GM23338 (cell line): ENCODE results near the gene POPDC3. TPM values are rescaled to one million over a fixed set of nuclear protein-coding genes. Genes with fewer than 3 reads are reported as not detected.

ENCODE experiments used
- ATAC-seq: fragments of 200-7000 bp; cut with Tn5 transposase; 3 replicates; pipeline ENCODE4 v1.9.1; 2020
- DNase-seq: peaks from one replicate; pipeline ENCODE4 v3.0.0-alpha.2; 2015; ENCODE audit warnings: low spot score
- H2AFZ ChIP-seq: fragments of 200-600 bp; sonication (generic); 2 replicates; pipeline ENCODE4 v1.8.0; 2016; ENCODE audit warnings: antibody characterized with exemption, mild to moderate bottlenecking, moderate library complexity
- H3F3A ChIP-seq: fragments of 200-600 bp; sonication (generic); replicated peaks from 2 replicates; pipeline ENCODE4 v1.8.0; 2017; ENCODE audit warnings: antibody characterized with exemption, mixed run types, low read depth
- H3K27ac ChIP-seq: fragments of 200-600 bp; sonication (generic); 2 replicates; pipeline ENCODE4 v1.6.1; 2016; ENCODE audit warnings: low read depth
- H3K27me3 ChIP-seq: fragments of 200-600 bp; sonication (generic); 2 replicates; pipeline ENCODE4 v1.8.0; 2016; ENCODE audit warnings: mild to moderate bottlenecking, mixed run types, moderate library complexity; ENCODE audit not compliant: insufficient read depth
- H3K36me3 ChIP-seq: fragments of 200-600 bp; sonication (generic); 2 replicates; pipeline ENCODE4 v1.8.0; 2016; ENCODE audit warnings: mild to moderate bottlenecking; ENCODE audit not compliant: insufficient read depth
- H3K4me1 ChIP-seq: fragments of 200-600 bp; sonication (generic); 2 replicates; pipeline ENCODE4 v1.8.0; 2016; ENCODE audit warnings: mild to moderate bottlenecking, moderate library complexity; ENCODE audit not compliant: insufficient read depth
- H3K4me2 ChIP-seq: fragments of 200-600 bp; sonication (generic); 2 replicates; pipeline ENCODE4 v1.7.1; 2017; ENCODE audit warnings: mixed run types
- H3K4me3 ChIP-seq: fragments of 200-600 bp; sonication (generic); 2 replicates; pipeline ENCODE4 v1.6.1; 2016; ENCODE audit warnings: mixed run types
- H3K79me2 ChIP-seq: fragments of 200-600 bp; sonication (generic); replicated peaks from 2 replicates; pipeline ENCODE4 v1.8.0; 2017; ENCODE audit warnings: mild to moderate bottlenecking; ENCODE audit not compliant: insufficient read depth
- H3K9me2 ChIP-seq: fragments of 200-600 bp; sonication (generic); 2 replicates; pipeline ENCODE4 v1.8.0; 2017; ENCODE audit not compliant: insufficient read depth
- H4K20me1 ChIP-seq: fragments of 200-600 bp; sonication (generic); replicated peaks from 2 replicates; pipeline ENCODE4 v1.8.0; 2017; ENCODE audit warnings: mild to moderate bottlenecking; ENCODE audit not compliant: insufficient read depth
- H3K27ac Mint-ChIP-seq: 2 replicates; pipeline ENCODE4 v1.8.0; 2020; ENCODE audit warnings: inconsistent platforms, mild to moderate bottlenecking, moderate library complexity, mixed read lengths
- H3K27me3 Mint-ChIP-seq: 3 replicates; pipeline ENCODE4 v1.8.0; 2022; ENCODE audit warnings: low read depth, mild to moderate bottlenecking, moderate library complexity, mixed read lengths, inconsistent platforms; ENCODE audit not compliant: insufficient read depth, poor library complexity
- H3K36me3 Mint-ChIP-seq: 3 replicates; pipeline ENCODE4 v1.8.0; 2021; ENCODE audit warnings: low read depth, mild to moderate bottlenecking, inconsistent platforms, moderate library complexity, mixed read lengths
- H3K4me1 Mint-ChIP-seq: 3 replicates; pipeline ENCODE4 v1.8.0; 2020; ENCODE audit warnings: mild to moderate bottlenecking, inconsistent platforms, mixed read lengths
- H3K4me3 Mint-ChIP-seq: 3 replicates; pipeline ENCODE4 v1.8.0; 2021; ENCODE audit warnings: moderate library complexity, mild to moderate bottlenecking, inconsistent platforms, mixed read lengths
- H3K9me3 Mint-ChIP-seq: 3 replicates; pipeline ENCODE4 v1.8.0; 2020; ENCODE audit warnings: moderate library complexity, mild to moderate bottlenecking, inconsistent platforms, mixed read lengths
- CREB1 ChIP-seq: fragments of 250-450 bp; sonication (Bioruptor Pico); IDR thresholded peaks from 2 replicates; pipeline ENCODE4 v1.5.0; 2020; ENCODE audit warnings: low read depth, mild to moderate bottlenecking, moderate library complexity
- EZH2 ChIP-seq: fragments of 200-600 bp; sonication (generic); IDR thresholded peaks from one replicate; pipeline ENCODE4 v1.8.0; 2017; ENCODE audit warnings: antibody characterized with exemption, mild to moderate bottlenecking, low read depth; ENCODE audit not compliant: unreplicated experiment
- EZH2phosphoT487 ChIP-seq: fragments of 200-600 bp; sonication (generic); IDR thresholded peaks from one replicate; pipeline ENCODE4 v1.8.1; 2018; ENCODE audit warnings: antibody characterized with exemption; ENCODE audit not compliant: unreplicated experiment
- JUNB ChIP-seq: IDR thresholded peaks from one replicate; pipeline ENCODE4 v1.6.1; 2016; ENCODE audit warnings: antibody characterized with exemption; ENCODE audit not compliant: unreplicated experiment
- NANOG ChIP-seq: IDR thresholded peaks from 2 replicates; pipeline ENCODE4 v1.6.1; 2016; ENCODE audit warnings: antibody characterized with exemption, borderline replicate concordance
- REST ChIP-seq: IDR thresholded peaks from one replicate; pipeline ENCODE4 v1.6.1; 2018; ENCODE audit warnings: antibody characterized with exemption; ENCODE audit not compliant: unreplicated experiment
- STAT1 ChIP-seq: IDR thresholded peaks from one replicate; pipeline ENCODE4 v1.6.1; 2016; ENCODE audit warnings: antibody characterized with exemption; ENCODE audit not compliant: unreplicated experiment
- ZNF114 ChIP-seq: fragments of 250-450 bp; sonication (Bioruptor Pico); IDR thresholded peaks from 2 replicates; pipeline ENCODE4 v1.5.0; 2020; ENCODE audit warnings: mild to moderate bottlenecking, moderate library complexity
- ZNF462 ChIP-seq: fragments of 250-450 bp; sonication (Bioruptor Pico); IDR thresholded peaks from 2 replicates; pipeline ENCODE4 v1.5.0; 2020; ENCODE audit warnings: mild to moderate bottlenecking, moderate library complexity
- polyA plus RNA-seq: library from polyadenylated mRNA; unstranded; fragments of >200 nt; fragmentation: Nextera tagmentation; extraction: Ambion mirVana; gene quantifications from 2 replicates; pipeline ENCODE4 v1.2.1, GENCODE V29; 2016
- total RNA-seq: library from RNA; depleted of rRNA; stranded (reverse); fragments of >200 nt; shearing (Covaris generic); gene quantifications from 2 replicates; pipeline ENCODE4 v1.2.3, GENCODE V29; 2014

Gene POPDC3
- total and polyA plus RNA-seq, 2 experiments from 2014 or later, result 5.1 to 5.7 TPM

GRCh38 chr6:105204768-105205167 is 25.0 kb upstream of the POPDC3 start (continued):
- TF ChIP-seq ZNF114 (no peak), EZH2phosphoT487 (no peak), REST (no peak), STAT1 (no peak)

GRCh38 chr6:105204331-105204730 is 24.5 kb upstream of the POPDC3 start:
- TF ChIP-seq NANOG (no peak), CREB1 (no peak), ZNF462 (CRISPR knock-in tag) (no peak), JUNB (no peak), STAT1 (no peak), EZH2 (no peak)
- H3K9me3 Mint-ChIP-seq, result no peaks in the 10 kb centered on the region
- no peak overlapping the region for H3K27ac ChIP-seq
- no peak overlapping the region for H3K4me3 Mint-ChIP-seq
- no peaks in the 10 kb centered on the region for H3K27me3 ChIP-seq
- H4K20me1 ChIP-seq, result no peaks in the 10 kb centered on the region
- ATAC-seq (no peak), DNase-seq (no peak)
- H3K79me2 ChIP-seq, result no peaks in the 10 kb centered on the region
- H3K27ac Mint-ChIP-seq, result no peak overlapping the region
- H3K36me3 ChIP-seq, result no peaks in the 10 kb centered on the region
- no peaks in the 10 kb centered on the region for H3K27me3 Mint-ChIP-seq
- H3K4me3 ChIP-seq, result no peak overlapping the region
- H3K4me1 ChIP-seq, result no peaks in the 10 kb centered on the region
- no peak overlapping the region for H3K4me2 ChIP-seq
- no peaks in the 10 kb centered on the region for H3K36me3 Mint-ChIP-seq
- no peaks in the 10 kb centered on the region for H3K9me2 ChIP-seq
- no peaks in the 10 kb centered on the region for H3F3A ChIP-seq
- no peak overlapping the region for H2AFZ ChIP-seq
- H3K4me1 Mint-ChIP-seq, result no peaks in the 10 kb centered on the region
